Chondrocyte (in vitro differentiated cells): Measurements from ENCODE around the gene ERCC4. TPM values are rescaled to one million over a fixed set of nuclear protein-coding genes. Genes with fewer than 3 reads are reported as not detected.
A peak's percentile ranks its signal among the peaks of the same experiment; 100 is the strongest.

Experiments
- DNase-seq: peaks from one replicate; pipeline ENCODE4 v3.0.0; 2021; ENCODE audit warnings: mixed read lengths, low spot score
- H3K27ac Mint-ChIP-seq: one replicate; pipeline ENCODE4 v1.8.0; 2021; ENCODE audit warnings: mild to moderate bottlenecking, moderate library complexity, mixed read lengths; ENCODE audit not compliant: unreplicated experiment
- H3K27me3 Mint-ChIP-seq: 2 replicates; pipeline ENCODE4 v1.8.0; 2021; ENCODE audit warnings: low read depth, mixed read lengths
- H3K36me3 Mint-ChIP-seq: 2 replicates; pipeline ENCODE4 v1.8.0; 2021; ENCODE audit warnings: low read depth, mixed read lengths
- H3K4me1 Mint-ChIP-seq: 2 replicates; pipeline ENCODE4 v1.8.0; 2021; ENCODE audit warnings: low read depth, mild to moderate bottlenecking, mixed read lengths
- H3K4me3 Mint-ChIP-seq: one replicate; pipeline ENCODE4 v1.8.0; 2021; ENCODE audit warnings: mild to moderate bottlenecking, moderate library complexity, mixed read lengths; ENCODE audit not compliant: unreplicated experiment
- H3K9me3 Mint-ChIP-seq: 2 replicates; pipeline ENCODE4 v1.8.0; 2021; ENCODE audit warnings: low read depth, mixed read lengths
- CTCF ChIP-seq: fragments of 200-600 bp; sonication (generic); IDR thresholded peaks from 2 replicates; pipeline ENCODE4 v1.5.0; 2021; ENCODE audit warnings: antibody characterized with exemption, mild to moderate bottlenecking, moderate library complexity
- total RNA-seq: library from RNA; stranded (reverse); gene quantifications from 3 replicates; pipeline ENCODE4 v1.2.1, GENCODE V29; 2021

ERCC4 gene
- total RNA-seq, 1 donor from 2014 or later, result 18.5 TPM

- TF ChIP-seq CTCF, result no peak
- H3K9me3 Mint-ChIP-seq, result peaks cover 6% of the 10 kb centered on the region
- H3K4me1 Mint-ChIP-seq, result peaks cover 5% of the 10 kb centered on the region
- DNase-seq, result no peak
- H3K27ac Mint-ChIP-seq, result peak overlapping the region; percentile 8
- no peaks in the 10 kb centered on the region for H3K27me3 Mint-ChIP-seq
- H3K4me3 Mint-ChIP-seq, result no peak overlapping the region
- peaks cover 33% of the 10 kb centered on the region for H3K36me3 Mint-ChIP-seq
Observed at GRCh38 chr16:13936155-13936554, 16.2 kb downstream of the ERCC4 start.

- Mint-ChIP-seq H3K9me3 (peaks cover 6% of the 10 kb centered on the region), H3K4me3 (no peak overlapping the region), H3K27me3 (no peaks in the 10 kb centered on the region), H3K4me1 (peaks cover 5% of the 10 kb centered on the region), H3K27ac (peak overlapping the region; percentile 8), H3K36me3 (peaks cover 33% of the 10 kb centered on the region)
- no peak for DNase-seq
- no peak for TF ChIP-seq CTCF
Observed at GRCh38 chr16:13936596-13937081, 16.7 kb downstream of the ERCC4 start.

GRCh38 chr16:13937411-13937810 lies 17.5 kb downstream of the ERCC4 start:
- Mint-ChIP-seq H3K4me3 (no peak overlapping the region), H3K9me3 (peaks cover 6% of the 10 kb centered on the region), H3K36me3 (peaks cover 30% of the 10 kb centered on the region), H3K27me3 (no peaks in the 10 kb centered on the region), H3K4me1 (peaks cover 5% of the 10 kb centered on the region), H3K27ac (no peak overlapping the region)
- no peak for TF ChIP-seq CTCF
- no peak for DNase-seq

GRCh38 chr16:13938480-13938879 lies 18.5 kb downstream of the ERCC4 start:
- no peaks in the 10 kb centered on the region for H3K27me3 Mint-ChIP-seq
- H3K36me3 Mint-ChIP-seq, result peaks cover 30% of the 10 kb centered on the region
- TF ChIP-seq CTCF, result no peak

GRCh38 chr16:13939821-13940220 lies 19.9 kb downstream of the ERCC4 start:
- Mint-ChIP-seq H3K9me3 (peaks cover 5% of the 10 kb centered on the region), H3K4me1 (peaks cover 5% of the 10 kb centered on the region), H3K36me3 (peaks cover 27% of the 10 kb centered on the region), H3K4me3 (no peak overlapping the region), H3K27me3 (no peaks in the 10 kb centered on the region), H3K27ac (no peak overlapping the region)
- no peak for TF ChIP-seq CTCF
- DNase-seq, result no peak

More at GRCh38 chr16:13938480-13938879, 18.5 kb downstream of the ERCC4 start:
- H3K27ac Mint-ChIP-seq, result no peak overlapping the region
- no peak for DNase-seq
- no peak overlapping the region for H3K4me3 Mint-ChIP-seq
- H3K9me3 Mint-ChIP-seq, result peaks cover 6% of the 10 kb centered on the region
- peaks cover 5% of the 10 kb centered on the region for H3K4me1 Mint-ChIP-seq
